ENCODE results near the gene MARCOL. TPM values are rescaled to one million over a fixed set of nuclear protein-coding genes. Genes with fewer than 3 reads are reported as not detected.

MARCOL gene
- total and polyA plus RNA-seq, 9 of the 15 experiments (the other 6 are each of a cell fraction or from before 2014, with no cell fraction given) = not detected

DNA sequence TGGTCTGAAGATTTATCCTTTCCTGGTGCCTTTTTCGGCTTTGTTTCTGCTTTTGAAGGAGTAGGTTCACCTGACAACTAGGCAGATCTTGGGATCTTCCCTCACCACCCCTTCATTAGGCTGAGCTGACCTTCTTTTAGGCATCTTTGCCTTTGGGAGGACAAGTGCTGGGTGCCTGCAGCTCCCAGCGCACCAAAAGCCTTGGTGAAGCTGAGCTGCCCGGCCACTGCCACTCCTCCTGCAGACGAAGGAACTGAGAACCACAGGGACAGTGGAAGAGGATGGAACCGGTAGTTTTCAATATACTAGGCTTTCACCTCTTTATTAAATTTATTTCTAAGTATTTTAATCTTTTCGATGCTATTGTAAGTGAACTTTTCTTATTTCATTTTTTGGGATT, 16.8 kb upstream of the MARCOL start:
- ChIA-PET POLR2A (interaction anchor here (0.9 to 1.5 kb wide), 2 partner anchors 10 to 18 kb away, joined by 3 read pairs; partner anchors contain the start of gene SPINK6), CTCF (ENCODE audit: low intra/inter-chr PET ratio) (no interaction called here)
- DNase-seq (ENCODE audit: extremely low read depth in 1 of 4, low spot score in 3 of 4) = no peak
- BruUV-seq (replicated peaks) = no TSS peak
- H3K27ac ChIP-seq (ENCODE audit: extremely low read depth, low read depth, low read length) = no peak overlapping the region
- no peak overlapping the region for H3K4me2 ChIP-seq (ENCODE audit: insufficient read depth, low read length)
- no peak for ATAC-seq
- H3K4me1 ChIP-seq (replicated peaks in 1 of 2; ENCODE audit: control insufficient read depth in 2 of 2, insufficient read depth in 2 of 2, low read length in 2 of 2) = no peaks in the 10 kb centered on the region
- no peaks in the 10 kb centered on the region for H3K9me3 ChIP-seq (replicated peaks; ENCODE audit: control insufficient read depth, insufficient read depth, low read depth, low read length)
- H3K27me3 ChIP-seq (ENCODE audit: control insufficient read depth in 2 of 2, insufficient read depth in 2 of 2, low read length in 2 of 2) = no peaks in the 10 kb centered on the region
- WGBS (ENCODE audit: insufficient coverage, low coverage, missing lambda C conversion rate) = 16% methylated on average over 6 of the region's 6 CpGs
- no peaks in the 10 kb centered on the region for H3K36me3 ChIP-seq (ENCODE audit: control insufficient read depth, insufficient read depth, low read length)
- in situ Hi-C loops (cut with MboI) = no loop called here
- H3K9ac ChIP-seq (ENCODE audit: insufficient read depth in 1 of 2, low read depth in 2 of 2, low read length in 2 of 2) = no peak overlapping the region
- FAIRE-seq = no peak
- H3K9me1 ChIP-seq (ENCODE audit: control insufficient read depth, insufficient read depth, low read length) = no peaks in the 10 kb centered on the region
- H3K79me2 ChIP-seq (ENCODE audit: control insufficient read depth, insufficient read depth, low read length) = no peaks in the 10 kb centered on the region
- intact Hi-C loops (cut with micrococcal nuclease) = no loop called here
- no peak overlapping the region for H3K4me3 ChIP-seq
- H2AFZ ChIP-seq (ENCODE audit: low read depth, low read length) = no peak overlapping the region
- H4K20me1 ChIP-seq (replicated peaks; ENCODE audit: control insufficient read depth, insufficient read depth, low read length) = no peaks in the 10 kb centered on the region
- TF ChIP-seq, protein P1, sequence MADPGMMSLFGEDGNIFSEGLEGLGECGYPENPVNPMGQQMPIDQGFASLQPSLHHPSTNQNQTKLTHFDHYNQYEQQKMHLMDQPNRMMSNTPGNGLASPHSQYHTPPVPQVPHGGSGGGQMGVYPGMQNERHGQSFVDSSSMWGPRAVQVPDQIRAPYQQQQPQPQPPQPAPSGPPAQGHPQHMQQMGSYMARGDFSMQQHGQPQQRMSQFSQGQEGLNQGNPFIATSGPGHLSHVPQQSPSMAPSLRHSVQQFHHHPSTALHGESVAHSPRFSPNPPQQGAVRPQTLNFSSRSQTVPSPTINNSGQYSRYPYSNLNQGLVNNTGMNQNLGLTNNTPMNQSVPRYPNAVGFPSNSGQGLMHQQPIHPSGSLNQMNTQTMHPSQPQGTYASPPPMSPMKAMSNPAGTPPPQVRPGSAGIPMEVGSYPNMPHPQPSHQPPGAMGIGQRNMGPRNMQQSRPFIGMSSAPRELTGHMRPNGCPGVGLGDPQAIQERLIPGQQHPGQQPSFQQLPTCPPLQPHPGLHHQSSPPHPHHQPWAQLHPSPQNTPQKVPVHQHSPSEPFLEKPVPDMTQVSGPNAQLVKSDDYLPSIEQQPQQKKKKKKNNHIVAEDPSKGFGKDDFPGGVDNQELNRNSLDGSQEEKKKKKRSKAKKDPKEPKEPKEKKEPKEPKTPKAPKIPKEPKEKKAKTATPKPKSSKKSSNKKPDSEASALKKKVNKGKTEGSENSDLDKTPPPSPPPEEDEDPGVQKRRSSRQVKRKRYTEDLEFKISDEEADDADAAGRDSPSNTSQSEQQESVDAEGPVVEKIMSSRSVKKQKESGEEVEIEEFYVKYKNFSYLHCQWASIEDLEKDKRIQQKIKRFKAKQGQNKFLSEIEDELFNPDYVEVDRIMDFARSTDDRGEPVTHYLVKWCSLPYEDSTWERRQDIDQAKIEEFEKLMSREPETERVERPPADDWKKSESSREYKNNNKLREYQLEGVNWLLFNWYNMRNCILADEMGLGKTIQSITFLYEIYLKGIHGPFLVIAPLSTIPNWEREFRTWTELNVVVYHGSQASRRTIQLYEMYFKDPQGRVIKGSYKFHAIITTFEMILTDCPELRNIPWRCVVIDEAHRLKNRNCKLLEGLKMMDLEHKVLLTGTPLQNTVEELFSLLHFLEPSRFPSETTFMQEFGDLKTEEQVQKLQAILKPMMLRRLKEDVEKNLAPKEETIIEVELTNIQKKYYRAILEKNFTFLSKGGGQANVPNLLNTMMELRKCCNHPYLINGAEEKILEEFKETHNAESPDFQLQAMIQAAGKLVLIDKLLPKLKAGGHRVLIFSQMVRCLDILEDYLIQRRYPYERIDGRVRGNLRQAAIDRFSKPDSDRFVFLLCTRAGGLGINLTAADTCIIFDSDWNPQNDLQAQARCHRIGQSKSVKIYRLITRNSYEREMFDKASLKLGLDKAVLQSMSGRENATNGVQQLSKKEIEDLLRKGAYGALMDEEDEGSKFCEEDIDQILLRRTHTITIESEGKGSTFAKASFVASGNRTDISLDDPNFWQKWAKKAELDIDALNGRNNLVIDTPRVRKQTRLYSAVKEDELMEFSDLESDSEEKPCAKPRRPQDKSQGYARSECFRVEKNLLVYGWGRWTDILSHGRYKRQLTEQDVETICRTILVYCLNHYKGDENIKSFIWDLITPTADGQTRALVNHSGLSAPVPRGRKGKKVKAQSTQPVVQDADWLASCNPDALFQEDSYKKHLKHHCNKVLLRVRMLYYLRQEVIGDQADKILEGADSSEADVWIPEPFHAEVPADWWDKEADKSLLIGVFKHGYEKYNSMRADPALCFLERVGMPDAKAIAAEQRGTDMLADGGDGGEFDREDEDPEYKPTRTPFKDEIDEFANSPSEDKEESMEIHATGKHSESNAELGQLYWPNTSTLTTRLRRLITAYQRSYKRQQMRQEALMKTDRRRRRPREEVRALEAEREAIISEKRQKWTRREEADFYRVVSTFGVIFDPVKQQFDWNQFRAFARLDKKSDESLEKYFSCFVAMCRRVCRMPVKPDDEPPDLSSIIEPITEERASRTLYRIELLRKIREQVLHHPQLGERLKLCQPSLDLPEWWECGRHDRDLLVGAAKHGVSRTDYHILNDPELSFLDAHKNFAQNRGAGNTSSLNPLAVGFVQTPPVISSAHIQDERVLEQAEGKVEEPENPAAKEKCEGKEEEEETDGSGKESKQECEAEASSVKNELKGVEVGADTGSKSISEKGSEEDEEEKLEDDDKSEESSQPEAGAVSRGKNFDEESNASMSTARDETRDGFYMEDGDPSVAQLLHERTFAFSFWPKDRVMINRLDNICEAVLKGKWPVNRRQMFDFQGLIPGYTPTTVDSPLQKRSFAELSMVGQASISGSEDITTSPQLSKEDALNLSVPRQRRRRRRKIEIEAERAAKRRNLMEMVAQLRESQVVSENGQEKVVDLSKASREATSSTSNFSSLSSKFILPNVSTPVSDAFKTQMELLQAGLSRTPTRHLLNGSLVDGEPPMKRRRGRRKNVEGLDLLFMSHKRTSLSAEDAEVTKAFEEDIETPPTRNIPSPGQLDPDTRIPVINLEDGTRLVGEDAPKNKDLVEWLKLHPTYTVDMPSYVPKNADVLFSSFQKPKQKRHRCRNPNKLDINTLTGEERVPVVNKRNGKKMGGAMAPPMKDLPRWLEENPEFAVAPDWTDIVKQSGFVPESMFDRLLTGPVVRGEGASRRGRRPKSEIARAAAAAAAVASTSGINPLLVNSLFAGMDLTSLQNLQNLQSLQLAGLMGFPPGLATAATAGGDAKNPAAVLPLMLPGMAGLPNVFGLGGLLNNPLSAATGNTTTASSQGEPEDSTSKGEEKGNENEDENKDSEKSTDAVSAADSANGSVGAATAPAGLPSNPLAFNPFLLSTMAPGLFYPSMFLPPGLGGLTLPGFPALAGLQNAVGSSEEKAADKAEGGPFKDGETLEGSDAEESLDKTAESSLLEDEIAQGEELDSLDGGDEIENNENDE (IDR thresholded peaks at IDR 0.05; ENCODE audit: low read depth, low read length) = no peak
- no peak for TF ChIP-seq KAT8 (IDR thresholded peaks at IDR 0.05; ENCODE audit: low read depth)
- no peak for TF ChIP-seq MTA1 (IDR thresholded peaks at IDR 0.05; ENCODE audit: borderline replicate concordance)
- no peak for TF ChIP-seq FOXK2 (conservative IDR thresholded peaks at IDR 0.05 in 1 of 2, IDR thresholded peaks at IDR 0.05 in 1 of 2; ENCODE audit: low read depth in 2 of 2)
- TF ChIP-seq KDM4B (IDR thresholded peaks at IDR 0.05; ENCODE audit: borderline replicate concordance in 2 of 2, low read depth in 1 of 2) = no peak
- no peak for TF ChIP-seq MCM3 (IDR thresholded peaks at IDR 0.05)
- TF ChIP-seq NCOR1 (IDR thresholded peaks at IDR 0.05) = no peak
- TF ChIP-seq MYNN (IDR thresholded peaks at IDR 0.05) = no peak
- TF ChIP-seq MYNN (CRISPR knock-in tag; IDR thresholded peaks at IDR 0.05) = no peak
- no peak for TF ChIP-seq KLF10 (CRISPR knock-in tag; IDR thresholded peaks at IDR 0.05)
- no peak for TF ChIP-seq BRD9 (IDR thresholded peaks at IDR 0.05; ENCODE audit: low read depth, partially characterized antibody)
- TF ChIP-seq ZNF175 (CRISPR knock-in tag; IDR thresholded peaks at IDR 0.05; ENCODE audit: low read depth) = no peak
- no peak for TF ChIP-seq ZNF696 (CRISPR knock-in tag; conservative IDR thresholded peaks at IDR 0.05)
- TF ChIP-seq TAF7 (tag; IDR thresholded peaks at IDR 0.05) = no peak
- TF ChIP-seq HNRNPK (IDR thresholded peaks at IDR 0.05; ENCODE audit: low read depth, low read length, poor library complexity, severe bottlenecking) = no peak
